Vagina (tissue), 2 donors: ENCODE measurements around the gene EXOC1L.

Source experiments
- POLR2A ChIP-seq, 2 donors: fragments of 450-650 bp; IDR thresholded peaks; one replicate each; pipeline ENCODE4 v1.6.1; 2017; ENCODE audit warnings: antibody characterized with exemption in 2 of 2, mild to moderate bottlenecking in 2 of 2, moderate library complexity in 2 of 2
- TF ChIP-seq, protein P1 (sequence below), 3 experiments: fragments of 450-650 bp in 2 of 3; fragments of 200-600 bp in 1 of 3; sonication (generic) in 1 of 3; IDR thresholded peaks; one replicate each; pipeline ENCODE4 v1.5.1; 2017 to 2019; ENCODE audit warnings: antibody characterized with exemption in 3 of 3, mild to moderate bottlenecking in 2 of 3, moderate library complexity in 2 of 3

DNA sequence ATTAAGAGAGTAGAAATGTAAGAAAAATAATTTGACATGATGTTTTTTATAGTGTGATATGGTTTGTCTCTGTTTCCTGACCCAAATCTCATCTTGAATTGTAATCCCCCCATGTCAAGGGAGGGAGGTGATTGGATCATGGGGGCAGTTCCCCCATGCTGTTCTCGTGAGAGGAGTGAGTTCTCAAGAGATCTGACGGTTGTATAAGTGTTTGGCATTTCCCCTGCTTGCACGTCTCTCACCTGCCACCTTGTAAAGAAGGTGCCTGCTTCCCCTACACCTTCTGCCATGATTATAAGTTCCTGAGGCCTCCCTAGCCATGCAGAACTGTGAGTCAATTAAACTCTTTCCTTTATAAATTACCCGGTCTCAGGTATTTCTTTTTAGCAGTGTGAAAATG, 34.8 kb upstream of the EXOC1L start:
- TF ChIP-seq POLR2A (IDR thresholded peaks at IDR 0.05): no peak
- TF ChIP-seq, protein P1, sequence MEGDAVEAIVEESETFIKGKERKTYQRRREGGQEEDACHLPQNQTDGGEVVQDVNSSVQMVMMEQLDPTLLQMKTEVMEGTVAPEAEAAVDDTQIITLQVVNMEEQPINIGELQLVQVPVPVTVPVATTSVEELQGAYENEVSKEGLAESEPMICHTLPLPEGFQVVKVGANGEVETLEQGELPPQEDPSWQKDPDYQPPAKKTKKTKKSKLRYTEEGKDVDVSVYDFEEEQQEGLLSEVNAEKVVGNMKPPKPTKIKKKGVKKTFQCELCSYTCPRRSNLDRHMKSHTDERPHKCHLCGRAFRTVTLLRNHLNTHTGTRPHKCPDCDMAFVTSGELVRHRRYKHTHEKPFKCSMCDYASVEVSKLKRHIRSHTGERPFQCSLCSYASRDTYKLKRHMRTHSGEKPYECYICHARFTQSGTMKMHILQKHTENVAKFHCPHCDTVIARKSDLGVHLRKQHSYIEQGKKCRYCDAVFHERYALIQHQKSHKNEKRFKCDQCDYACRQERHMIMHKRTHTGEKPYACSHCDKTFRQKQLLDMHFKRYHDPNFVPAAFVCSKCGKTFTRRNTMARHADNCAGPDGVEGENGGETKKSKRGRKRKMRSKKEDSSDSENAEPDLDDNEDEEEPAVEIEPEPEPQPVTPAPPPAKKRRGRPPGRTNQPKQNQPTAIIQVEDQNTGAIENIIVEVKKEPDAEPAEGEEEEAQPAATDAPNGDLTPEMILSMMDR (IDR thresholded peaks at IDR 0.05): no peak
